ENCODE data around the gene IL3RA.
A peak's percentile ranks its signal among the peaks of the same experiment; 100 is the strongest.

IL3RA gene

GRCh38 chrX:1389993-1390285 lies 53.4 kb downstream of the IL3RA start:
- Histone ChIP-seq H3K27me3 (replicated peaks in 2 of 5; ENCODE audit: control insufficient read depth in 4 of 5, insufficient read depth in 5 of 5, low read length in 4 of 5) (no peaks in the 10 kb centered on the region), H3K36me3 (ENCODE audit: control insufficient read depth in 4 of 4, insufficient read depth in 4 of 4, low read length in 3 of 4) (peaks cover 5 to 66% (median 47%) of the 10 kb centered on the region in 4 experiments), H3K27ac (ENCODE audit: insufficient read depth in 1 of 2, low read depth in 1 of 2, low read length in 2 of 2, poor library complexity in 1 of 2, severe bottlenecking in 2 of 2) (no peak overlapping the region), H3K4me3 (ENCODE audit: control insufficient read depth in 1 of 7, extremely low read depth in 1 of 7, insufficient read depth in 4 of 7, low read depth in 2 of 7, low read length in 6 of 7) (no peak overlapping the region), H3K9me3 (ENCODE audit: control extremely low read depth in 1 of 5, control insufficient read depth in 4 of 5, insufficient read depth in 2 of 5, low read depth in 1 of 5, low read length in 4 of 5) (no peaks in the 10 kb centered on the region), H3K4me1 (ENCODE audit: control extremely low read depth in 1 of 4, control insufficient read depth in 4 of 4, insufficient read depth in 4 of 4, low read length in 3 of 4) (peaks cover 5 to 27% (median 18%) of the 10 kb centered on the region in 4 experiments)
- no peak for DNase-seq
- POLR2A ChIA-PET = no interaction called here
- CTCF ChIA-PET = no interaction called here
- WGBS (ENCODE audit: insufficient coverage) = 91% methylated on average over 10 of the region's 10 CpGs

GRCh38 chrX:1390621-1391369 lies 54.2 kb downstream of the IL3RA start:
- Histone ChIP-seq H3K27me3 (replicated peaks in 2 of 5; ENCODE audit: control insufficient read depth in 4 of 5, insufficient read depth in 5 of 5, low read length in 4 of 5) (no peaks in the 10 kb centered on the region), H3K9me3 (ENCODE audit: control extremely low read depth in 1 of 5, control insufficient read depth in 4 of 5, insufficient read depth in 2 of 5, low read depth in 1 of 5, low read length in 4 of 5) (no peaks in the 10 kb centered on the region), H3K36me3 (ENCODE audit: control insufficient read depth in 4 of 4, insufficient read depth in 4 of 4, low read length in 3 of 4) (peaks cover 5 to 61% (median 40%) of the 10 kb centered on the region in 4 experiments), H3K4me3 (ENCODE audit: control insufficient read depth in 1 of 7, extremely low read depth in 1 of 7, insufficient read depth in 4 of 7, low read depth in 2 of 7, low read length in 6 of 7) (peak overlapping the region; percentile 77 to 100 (median 99)), H3K27ac (ENCODE audit: insufficient read depth in 1 of 2, low read depth in 1 of 2, low read length in 2 of 2, poor library complexity in 1 of 2, severe bottlenecking in 2 of 2) (peak overlapping the region; percentile 77 to 81), H3K4me1 (ENCODE audit: control extremely low read depth in 1 of 4, control insufficient read depth in 4 of 4, insufficient read depth in 4 of 4, low read length in 3 of 4) (peaks cover 5 to 27% (median 18%) of the 10 kb centered on the region in 4 experiments)
- DNase-seq = peak in 1 of 3 donors; percentile 12
- ChIA-PET POLR2A (no interaction called here), CTCF (no interaction called here)
- 63% methylated on average over 25 of the region's 30 CpGs for WGBS (ENCODE audit: insufficient coverage)

- peaks cover 5 to 27% (median 18%) of the 10 kb centered on the region in 4 experiments for H3K4me1 ChIP-seq (ENCODE audit: control extremely low read depth in 1 of 4, control insufficient read depth in 4 of 4, insufficient read depth in 4 of 4, low read length in 3 of 4)
- 0% methylated on average over 15 of the region's 19 CpGs for WGBS (ENCODE audit: insufficient coverage)
- ChIA-PET CTCF (no interaction called here), POLR2A (no interaction called here)
- H3K36me3 ChIP-seq (ENCODE audit: control insufficient read depth in 4 of 4, insufficient read depth in 4 of 4, low read length in 3 of 4) = peaks cover 5 to 59% (median 36%) of the 10 kb centered on the region in 4 experiments
- no peak for DNase-seq
- no peaks in the 10 kb centered on the region for H3K27me3 ChIP-seq (replicated peaks in 2 of 5; ENCODE audit: control insufficient read depth in 4 of 5, insufficient read depth in 5 of 5, low read length in 4 of 5)
- H3K27ac ChIP-seq (ENCODE audit: insufficient read depth in 1 of 2, low read depth in 1 of 2, low read length in 2 of 2, poor library complexity in 1 of 2, severe bottlenecking in 2 of 2) = peak overlapping the region; percentile 77 to 81
- no peaks in the 10 kb centered on the region for H3K9me3 ChIP-seq (ENCODE audit: control extremely low read depth in 1 of 5, control insufficient read depth in 4 of 5, insufficient read depth in 2 of 5, low read depth in 1 of 5, low read length in 4 of 5)
- peak overlapping the region; percentile 77 to 100 (median 99) for H3K4me3 ChIP-seq (ENCODE audit: control insufficient read depth in 1 of 7, extremely low read depth in 1 of 7, insufficient read depth in 4 of 7, low read depth in 2 of 7, low read length in 6 of 7)
Measured at GRCh38 chrX:1391370-1391706, 54.8 kb downstream of the IL3RA start.

- Histone ChIP-seq H3K4me1 (ENCODE audit: control extremely low read depth in 1 of 4, control insufficient read depth in 4 of 4, insufficient read depth in 4 of 4, low read length in 3 of 4) (peaks cover 5 to 27% (median 18%) of the 10 kb centered on the region in 4 experiments), H3K36me3 (ENCODE audit: control insufficient read depth in 4 of 4, insufficient read depth in 4 of 4, low read length in 3 of 4) (peaks cover 5 to 57% (median 33%) of the 10 kb centered on the region in 4 experiments), H3K4me3 (ENCODE audit: control insufficient read depth in 1 of 7, extremely low read depth in 1 of 7, insufficient read depth in 4 of 7, low read depth in 2 of 7, low read length in 6 of 7) (peak within 1 kb of the TSS; percentile 77 to 100 (median 99)), H3K27me3 (replicated peaks in 2 of 5; ENCODE audit: control insufficient read depth in 4 of 5, insufficient read depth in 5 of 5, low read length in 4 of 5) (no peaks in the 10 kb centered on the region), H3K9me3 (ENCODE audit: control extremely low read depth in 1 of 5, control insufficient read depth in 4 of 5, insufficient read depth in 2 of 5, low read depth in 1 of 5, low read length in 4 of 5) (no peaks in the 10 kb centered on the region), H3K27ac (ENCODE audit: insufficient read depth in 1 of 2, low read depth in 1 of 2, low read length in 2 of 2, poor library complexity in 1 of 2, severe bottlenecking in 2 of 2) (peak within 1 kb of the TSS; percentile 77 to 81)
- WGBS (ENCODE audit: insufficient coverage) = 0% methylated on average over 83 of the region's 90 CpGs
- peak; percentile 97 to 99 (median 99) for DNase-seq
- ChIA-PET POLR2A (no interaction called here), CTCF (no interaction called here)
Measured at GRCh38 chrX:1391707-1392375, 55.3 kb downstream of the IL3RA start, which contains the start of gene SLC25A6. SLC25A6 (minus strand) TSS chrX:1392113; CDS start chrX:1392009, 104 bp downstream.

- CTCF ChIA-PET = no interaction called here
- Histone ChIP-seq H3K9me3 (ENCODE audit: control extremely low read depth in 1 of 5, control insufficient read depth in 4 of 5, insufficient read depth in 2 of 5, low read depth in 1 of 5, low read length in 4 of 5) (no peaks in the 10 kb centered on the region), H3K36me3 (ENCODE audit: control insufficient read depth in 4 of 4, insufficient read depth in 4 of 4, low read length in 3 of 4) (peaks cover 2 to 52% (median 27%) of the 10 kb centered on the region in 4 experiments), H3K27ac (ENCODE audit: insufficient read depth in 1 of 2, low read depth in 1 of 2, low read length in 2 of 2, poor library complexity in 1 of 2, severe bottlenecking in 2 of 2) (peak overlapping the region; percentile 40 to 81), H3K27me3 (replicated peaks in 2 of 5; ENCODE audit: control insufficient read depth in 4 of 5, insufficient read depth in 5 of 5, low read length in 4 of 5) (no peaks in the 10 kb centered on the region), H3K4me1 (ENCODE audit: control extremely low read depth in 1 of 4, control insufficient read depth in 4 of 4, insufficient read depth in 4 of 4, low read length in 3 of 4) (peaks cover 5 to 27% (median 18%) of the 10 kb centered on the region in 4 experiments), H3K4me3 (ENCODE audit: control insufficient read depth in 1 of 7, extremely low read depth in 1 of 7, insufficient read depth in 4 of 7, low read depth in 2 of 7, low read length in 6 of 7) (peak overlapping the region; percentile 28 to 100 (median 99))
- POLR2A ChIA-PET = no interaction called here
- under 1% methylated on average over 42 of the region's 76 CpGs for WGBS (ENCODE audit: insufficient coverage)
- DNase-seq = peak; percentile 50 to 82 (median 75)
Measured at GRCh38 chrX:1392376-1393068, 55.9 kb downstream of the IL3RA start.

- no peaks in the 10 kb centered on the region for H3K27me3 ChIP-seq (replicated peaks in 2 of 5; ENCODE audit: control insufficient read depth in 4 of 5, insufficient read depth in 5 of 5, low read length in 4 of 5)
- 90% methylated on average over 14 of the region's 16 CpGs for WGBS (ENCODE audit: insufficient coverage)
- H3K36me3 ChIP-seq (ENCODE audit: control insufficient read depth in 4 of 4, insufficient read depth in 4 of 4, low read length in 3 of 4) = peaks cover 7 to 48% (median 20%) of the 10 kb centered on the region in 4 experiments
- H3K9me3 ChIP-seq (ENCODE audit: control extremely low read depth in 1 of 5, control insufficient read depth in 4 of 5, insufficient read depth in 2 of 5, low read depth in 1 of 5, low read length in 4 of 5) = no peaks in the 10 kb centered on the region
- POLR2A ChIA-PET = no interaction called here
- H3K4me3 ChIP-seq (ENCODE audit: control insufficient read depth in 1 of 7, extremely low read depth in 1 of 7, insufficient read depth in 4 of 7, low read depth in 2 of 7, low read length in 6 of 7) = no peak overlapping the region
- DNase-seq = no peak
- peaks cover 5 to 27% (median 18%) of the 10 kb centered on the region in 4 experiments for H3K4me1 ChIP-seq (ENCODE audit: control extremely low read depth in 1 of 4, control insufficient read depth in 4 of 4, insufficient read depth in 4 of 4, low read length in 3 of 4)
- CTCF ChIA-PET = no interaction called here
- H3K27ac ChIP-seq (ENCODE audit: insufficient read depth in 1 of 2, low read depth in 1 of 2, low read length in 2 of 2, poor library complexity in 1 of 2, severe bottlenecking in 2 of 2) = no peak overlapping the region
Measured at GRCh38 chrX:1393871-1394615, 57.5 kb downstream of the IL3RA start.

Measured in common myeloid progenitor, CD34-positive (primary cell).